Ovary (tissue), 3 donors: Measurements from ENCODE around the gene PRKG1.

Experiments
- EP300 ChIP-seq: sonication (generic); formaldehyde crosslinking; IDR thresholded peaks from one replicate; pipeline ENCODE4 v1.6.1; 2017; ENCODE audit warnings: antibody characterized with exemption
- TF ChIP-seq, protein P1 (sequence below), 3 donors: fragments of 450-650 bp in 2 of 3; fragments of 200-600 bp in 1 of 3; IDR thresholded peaks; one replicate each; pipeline versions ENCODE4 v1.5.1 to v1.8.0; 2016 to 2022; ENCODE audit warnings: antibody characterized with exemption in 3 of 3, mild to moderate bottlenecking in 1 of 3
- donor health status: DM: no; HTN: no; CAD: no.

DNA sequence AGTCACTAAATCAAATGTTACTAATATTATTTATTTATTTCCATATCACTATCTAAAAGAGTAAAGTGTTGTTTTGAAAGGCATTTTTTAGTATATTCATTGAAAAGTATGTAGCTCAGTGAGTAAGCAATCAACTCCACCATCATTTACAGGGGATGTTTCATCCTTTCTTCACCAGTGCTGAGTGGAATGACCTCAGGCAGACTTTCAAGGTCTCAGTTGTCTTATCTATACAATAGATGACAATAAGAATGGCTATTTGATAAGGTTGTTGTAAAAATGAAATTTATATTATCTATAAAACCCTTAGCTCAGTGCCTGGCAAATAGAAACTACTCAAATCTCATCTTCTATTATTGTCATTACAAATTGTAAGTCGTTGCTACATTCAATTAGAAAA lies 829.4 kb downstream of the PRKG1 start:
- TF ChIP-seq, protein P1, sequence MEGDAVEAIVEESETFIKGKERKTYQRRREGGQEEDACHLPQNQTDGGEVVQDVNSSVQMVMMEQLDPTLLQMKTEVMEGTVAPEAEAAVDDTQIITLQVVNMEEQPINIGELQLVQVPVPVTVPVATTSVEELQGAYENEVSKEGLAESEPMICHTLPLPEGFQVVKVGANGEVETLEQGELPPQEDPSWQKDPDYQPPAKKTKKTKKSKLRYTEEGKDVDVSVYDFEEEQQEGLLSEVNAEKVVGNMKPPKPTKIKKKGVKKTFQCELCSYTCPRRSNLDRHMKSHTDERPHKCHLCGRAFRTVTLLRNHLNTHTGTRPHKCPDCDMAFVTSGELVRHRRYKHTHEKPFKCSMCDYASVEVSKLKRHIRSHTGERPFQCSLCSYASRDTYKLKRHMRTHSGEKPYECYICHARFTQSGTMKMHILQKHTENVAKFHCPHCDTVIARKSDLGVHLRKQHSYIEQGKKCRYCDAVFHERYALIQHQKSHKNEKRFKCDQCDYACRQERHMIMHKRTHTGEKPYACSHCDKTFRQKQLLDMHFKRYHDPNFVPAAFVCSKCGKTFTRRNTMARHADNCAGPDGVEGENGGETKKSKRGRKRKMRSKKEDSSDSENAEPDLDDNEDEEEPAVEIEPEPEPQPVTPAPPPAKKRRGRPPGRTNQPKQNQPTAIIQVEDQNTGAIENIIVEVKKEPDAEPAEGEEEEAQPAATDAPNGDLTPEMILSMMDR (IDR thresholded peaks at IDR 0.05) = no peak
- TF ChIP-seq EP300 = no peak
